Inflammatory macrophage treated with lipopolysaccharide for 1 hour (primary cell): ENCODE results near the gene SMARCA4.

ENCODE experiments used
- DNase-seq, 2 donors: peaks; one replicate each; pipeline ENCODE4 v3.0.0-alpha.2; 2020 to 2022

Gene SMARCA4

GRCh38 chr19:10960314-10961072 lies at the start of gene SMARCA4:
TSS of gene SMARCA4 (plus strand) at chr19:10961030. CDS start at chr19:10984152, 23,122 bp downstream.
- peak; percentile 95 to 98 for DNase-seq

GRCh38 chr19:10911579-10912363 lies 49.1 kb upstream of the SMARCA4 start:
- DNase-seq = no peak

- DNase-seq = no peak
These were observed 48.2 kb upstream of the SMARCA4 start for GRCh38 chr19:10912619-10913018.

- DNase-seq = no peak
These were observed 47.0 kb upstream of the SMARCA4 start for GRCh38 chr19:10913716-10914340.

- DNase-seq = no peak
These were observed 45.4 kb upstream of the SMARCA4 start for GRCh38 chr19:10915130-10916091.

GRCh38 chr19:10916602-10917001 lies 44.2 kb upstream of the SMARCA4 start:
- no peak for DNase-seq

GRCh38 chr19:10918359-10918758 lies 42.5 kb upstream of the SMARCA4 start:
- DNase-seq = no peak

- no peak for DNase-seq
These were observed 41.2 kb upstream of the SMARCA4 start for GRCh38 chr19:10919352-10920287.

- no peak for DNase-seq
These were observed 40.6 kb upstream of the SMARCA4 start for GRCh38 chr19:10920288-10920655.

- DNase-seq = no peak
These were observed 40.0 kb upstream of the SMARCA4 start for GRCh38 chr19:10920781-10921180.

- DNase-seq = no peak
These were observed 39.5 kb upstream of the SMARCA4 start for GRCh38 chr19:10921199-10921909.

GRCh38 chr19:10921910-10922637 lies 38.8 kb upstream of the SMARCA4 start:
- DNase-seq = no peak

GRCh38 chr19:10922638-10923014 lies 38.2 kb upstream of the SMARCA4 start:
- DNase-seq = no peak

- no peak for DNase-seq
These were observed 37.3 kb upstream of the SMARCA4 start for GRCh38 chr19:10923260-10924112.

GRCh38 chr19:10924597-10924996 lies 36.2 kb upstream of the SMARCA4 start:
- no peak for DNase-seq

- DNase-seq = peak; percentile 7 to 13
These were observed 32.9 kb upstream of the SMARCA4 start for GRCh38 chr19:10927730-10928562.

- DNase-seq = peak; percentile 97 to 98
These were observed 32.0 kb upstream of the SMARCA4 start, which contains the start of the genes TIMM29 and YIPF2 for GRCh38 chr19:10928563-10929401. TSS of gene TIMM29 (plus strand) at chr19:10928811. CDS start at chr19:10928823, 12 bp downstream. TSS of gene YIPF2 (minus strand) at chr19:10928639. CDS start at chr19:10928410, 229 bp downstream.
